HepG2 (cell line): Measurements from ENCODE around the gene WLS. TPM values are rescaled to one million over a fixed set of nuclear protein-coding genes. Genes with fewer than 3 reads are reported as not detected.

ENCODE experiments used
- ATAC-seq: fragments of 200-7000 bp; cut with Tn5 transposase; 3 replicates; pipeline ENCODE4 v1.9.1; 2020; ENCODE audit warnings: mild to moderate bottlenecking, moderate library complexity
- Bru-seq: library from RNA; stranded (reverse); fragments of 400-500 nt; gene quantifications from one replicate; lab custom pipeline; 2021; lab: Mats Ljungman, UMichigan
- BruChase-seq, 2 experiments: library from RNA; stranded (reverse); fragments of 400-500 nt; gene quantifications; one replicate each; lab custom pipeline; 2021; lab: Mats Ljungman, UMichigan
- BruUV-seq: library from RNA; stranded (reverse); fragments of 400-500 nt; replicated peaks from 2 replicates; lab custom pipeline; 2021; lab: Mats Ljungman, UMichigan
- CTCF ChIA-PET: fragments of 300-600 bp; formaldehyde crosslinking; extraction: SDS; loops from one replicate; lab custom pipeline; 2021; ENCODE audit warnings: low total read pairs, inconsistent platforms, low intra/inter-chr PET ratio; lab: Yijun Ruan, JAX
- POLR2A ChIA-PET: fragments of 350-600 bp; sonication (Branson Sonifier 250); formaldehyde crosslinking; loops from one replicate; lab custom pipeline; 2020; ENCODE audit warnings: antibody characterized with exemption, inconsistent platforms; lab: Yijun Ruan, JAX
- DNase-seq: peaks from one replicate; pipeline ENCODE4 v3.0.0-alpha.2; 2015; ENCODE audit warnings: low spot score
- FAIRE-seq: peaks from 3 replicates; lab custom pipeline; 2011; peaks lifted over from hg19 to GRCh38; lab: Jason Lieb, UNC
- H2AFZ ChIP-seq: one replicate; pipeline ENCODE4 v1.6.1; 2011; ENCODE audit warnings: low read length, inconsistent platforms
- H3K27ac ChIP-seq: fragments of 300-600 bp; 3 replicates; pipeline ENCODE4 v1.8.0; 2011; ENCODE audit warnings: mixed run types, mild to moderate bottlenecking, mixed read lengths, low read length, inconsistent platforms; ENCODE audit not compliant: insufficient read depth; ENCODE audit errors: extremely low read length
- H3K27me3 ChIP-seq, 2 experiments: fragments of 200-600 bp in 1 of 2; 2 replicates in 1 of 2; 3 replicates in 1 of 2; pipeline versions ENCODE4 v1.6.0 to v1.8.0; 2011; ENCODE audit warnings: low read length in 2 of 2, mild to moderate bottlenecking in 2 of 2, moderate library complexity in 2 of 2, inconsistent platforms in 1 of 2; ENCODE audit not compliant: insufficient read depth in 2 of 2, control insufficient read depth in 1 of 2
- H3K36me3 ChIP-seq, 2 experiments: fragments of 200-600 bp in 1 of 2; replicated peaks in 1 of 2; 2 replicates in 1 of 2; 3 replicates in 1 of 2; pipeline versions ENCODE4 v1.5.1 to v1.8.0; 2011; ENCODE audit warnings: low read length in 2 of 2, inconsistent platforms in 1 of 2; ENCODE audit not compliant: insufficient read depth in 2 of 2, control insufficient read depth in 1 of 2
- H3K4me1 ChIP-seq: 2 replicates; pipeline ENCODE4 v1.5.1; 2012; ENCODE audit warnings: low read length, inconsistent platforms; ENCODE audit not compliant: insufficient read depth
- H3K4me2 ChIP-seq: 2 replicates; pipeline ENCODE4 v1.6.0; 2011; ENCODE audit warnings: low read depth, low read length, inconsistent platforms
- H3K4me3 ChIP-seq, 3 experiments: fragments of 200-600 bp in 1 of 3; sonication (generic), shearing (Covaris generic) in 1 of 3; replicated peaks in 1 of 3; 2 replicates each; pipeline ENCODE4 v1.5.1; 2011 to 2016; ENCODE audit warnings: low read length in 3 of 3, inconsistent platforms in 2 of 3, low read depth in 2 of 3, mild to moderate bottlenecking in 2 of 3, control low read depth in 1 of 3, mixed read lengths in 1 of 3; ENCODE audit not compliant: insufficient read depth in 1 of 3
- H3K79me2 ChIP-seq: one replicate; pipeline ENCODE4 v1.6.1; 2011; ENCODE audit warnings: low read length, inconsistent platforms; ENCODE audit not compliant: insufficient read depth
- H3K9ac ChIP-seq: 2 replicates; pipeline ENCODE4 v1.6.0; 2011; ENCODE audit warnings: mild to moderate bottlenecking, low read depth, low read length, inconsistent platforms; ENCODE audit not compliant: insufficient read depth
- H3K9me3 ChIP-seq: 2 replicates; pipeline ENCODE4 v1.5.1; 2012; ENCODE audit warnings: mild to moderate bottlenecking, low read length
- H4K20me1 ChIP-seq: 2 replicates; pipeline ENCODE4 v1.6.0; 2011; ENCODE audit warnings: inconsistent platforms, mild to moderate bottlenecking, low read length, moderate library complexity; ENCODE audit not compliant: insufficient read depth
- BATF2 ChIP-seq: sonication (generic); formaldehyde crosslinking; IDR thresholded peaks from 2 replicates; pipeline ENCODE4 v1.8.0; 2022; ENCODE audit warnings: mild to moderate bottlenecking, missing genetic modification reagents, moderate library complexity
- NR2F2 ChIP-seq: IDR thresholded peaks from 2 replicates; pipeline ENCODE4 v1.6.1; 2012; ENCODE audit warnings: low read depth, inconsistent platforms, borderline replicate concordance
- ZNF142 ChIP-seq: sonication (generic); formaldehyde crosslinking; IDR thresholded peaks from 2 replicates; pipeline ENCODE4 v1.4.0; 2020; ENCODE audit warnings: missing genetic modification reagents
- ZNF503 ChIP-seq: sonication (generic); formaldehyde crosslinking; IDR thresholded peaks from 2 replicates; pipeline ENCODE4 v1.4.0; 2020; ENCODE audit warnings: missing genetic modification reagents
- WGBS: methylation state at CpG from one replicate; pipeline ENCODE4 v1.1.6; 2017; ENCODE audit warnings: low lambda C conversion rate; 5-methylcytosine and 5-hydroxymethylcytosine counted together
- in situ Hi-C: cut with HindIII; loops from 2 replicates; pipeline ENCODE4 v1.10.0; 2017; ENCODE audit warnings: low pct_unique_long_range_greater_than_20kb; ENCODE audit not compliant: extremely low pct_ligation_motif_present
- intact Hi-C: fragments of 100-400 bp; cut with micrococcal nuclease; formaldehyde crosslinking; loops from one replicate; pipeline ENCODE4 v1.10.0; 2022; ENCODE audit not compliant: unreplicated experiment
- long read RNA-seq, 2 experiments: library from RNA in 1 of 2; library from polyadenylated mRNA in 1 of 2; stranded (forward) in 1 of 2; unstranded in 1 of 2; transcript quantifications; one replicate each; pipeline ENCODE4 v2.0.0, GENCODE V29; 2019 to 2022
- polyA minus RNA-seq, 3 experiments: library from RNA; depleted of rRNA, polyadenylated mRNA; stranded (reverse); fragments of >200 nt; gene quantifications; 2 replicates each; pipeline ENCODE4 v1.2.3, GENCODE V29; 2011; ENCODE audit warnings: low replicate concordance in 1 of 3
- polyA plus RNA-seq, 8 experiments: library from polyadenylated mRNA; depleted of rRNA in 3 of 8; stranded (reverse) in 7 of 8; unstranded in 1 of 8; fragments of >200 nt; fragmentation: Illumina TruSeq in 4 of 8; extraction: Trizol in 4 of 8; gene quantifications; 2 replicates each; pipeline versions ENCODE4 v1.2.1 to v1.2.3, GENCODE V29; 2011 to 2016; ENCODE audit warnings: low read depth in 4 of 8, missing spikeins in 1 of 8, mixed read lengths in 1 of 8; ENCODE audit not compliant: insufficient read depth in 1 of 8
- total RNA-seq, 5 experiments: library from RNA; depleted of rRNA; stranded (reverse); fragments of >200 nt; fragmentation: Illumina TruSeq; extraction: Trizol; gene quantifications; 2 replicates each; pipeline ENCODE4 v1.2.3, GENCODE V29; 2016; ENCODE audit warnings: low read depth in 1 of 5
- TF ChIP-seq, protein P1 (sequence below): sonication (generic); formaldehyde crosslinking; IDR thresholded peaks from 2 replicates; pipeline ENCODE4 v1.4.0; 2020; ENCODE audit warnings: missing genetic modification reagents

Gene WLS
- not detected in 2 replicates for total RNA-seq (2016; rRNA removed; fragmentation: Illumina TruSeq; extraction: Trizol)
- not detected in 2 replicates for total RNA-seq (2016; cell fraction: cytosol; rRNA removed; fragmentation: Illumina TruSeq; extraction: Trizol; ENCODE audit: low read depth)
- not detected in 2 replicates for total RNA-seq (2016; cell fraction: insoluble cytoplasmic fraction; rRNA removed; fragmentation: Illumina TruSeq; extraction: Trizol)
- not detected in 2 replicates for total RNA-seq (2016; cell fraction: membrane; rRNA removed; fragmentation: Illumina TruSeq; extraction: Trizol)
- total RNA-seq (2016; cell fraction: nucleus; rRNA removed; fragmentation: Illumina TruSeq; extraction: Trizol): not detected in 2 replicates
- 0.20 TPM in 1 of 2 replicates, not detected in the other for polyA plus RNA-seq (2011; rRNA removed)
- polyA plus RNA-seq (2011; cell fraction: cytosol; rRNA removed): 0.08 TPM in 1 of 2 replicates, not detected in the other
- polyA plus RNA-seq (2011; cell fraction: nucleus; rRNA removed): not detected in 2 replicates
- 0.05 TPM in 1 of 2 replicates, not detected in the other for polyA plus RNA-seq (2012)
- polyA plus RNA-seq (2016; cell fraction: cytosol; fragmentation: Illumina TruSeq; extraction: Trizol; ENCODE audit: low read depth): not detected in 2 replicates
- polyA plus RNA-seq (2016; cell fraction: insoluble cytoplasmic fraction; fragmentation: Illumina TruSeq; extraction: Trizol; ENCODE audit: low read depth): not detected in 2 replicates
- polyA plus RNA-seq (2016; cell fraction: membrane; fragmentation: Illumina TruSeq; extraction: Trizol; ENCODE audit: low read depth): not detected in 2 replicates
- not detected in 2 replicates for polyA plus RNA-seq (2016; cell fraction: nucleus; fragmentation: Illumina TruSeq; extraction: Trizol; ENCODE audit: insufficient read depth, low read depth)
- 99.6 TPM in 1 of 2 replicates, not detected in the other for polyA minus RNA-seq (2011; rRNA and poly(A)+ RNA removed; ENCODE audit: low replicate concordance)
- polyA minus RNA-seq (2011; cell fraction: cytosol; rRNA and poly(A)+ RNA removed): 0.88 and 0.99 TPM in 2 replicates
- 0.77 TPM in 1 of 2 replicates, not detected in the other for polyA minus RNA-seq (2011; cell fraction: nucleus; rRNA and poly(A)+ RNA removed)
- Bru-seq, nascent RNA: percentile 6 among the genes with signal in this experiment
- percentile 1 among the genes with signal in this experiment for BruChase-seq, experiment 1, labeled RNA remaining after a 6-hour chase
- BruChase-seq, experiment 2, labeled RNA remaining after a 2-hour chase: percentile 3 among the genes with signal in this experiment
- long read RNA-seq, experiment 1: 0 reads
- long read RNA-seq, experiment 2: 0 reads

GRCh38 chr1:68232289-68233148 is at the start of gene WLS:
TSS of gene WLS (minus strand) at chr1:68232523. CDS start at chr1:68232299, 224 bp downstream.
- no TSS peak for BruUV-seq
- H3K27ac ChIP-seq: no peak within 1 kb of the TSS
- DNase-seq (no peak), ATAC-seq (no peak; the same call in 1 of the 3 replicates), FAIRE-seq (no peak)
- in situ Hi-C loops: no loop called here
- peaks cover 1 to 30% of the 10 kb centered on the region in 2 experiments; a peak in 3 of 5 replicates for H3K27me3 ChIP-seq
- WGBS: 12% methylated on average over 42 of the region's 42 CpGs
- H3K4me2 ChIP-seq: no peak within 1 kb of the TSS
- no peaks in the 10 kb centered on the region for H4K20me1 ChIP-seq
- intact Hi-C loops: no loop called here
- H3K9me3 ChIP-seq: no peaks in the 10 kb centered on the region
- no peak within 1 kb of the TSS for H3K4me3 ChIP-seq
- no peak within 1 kb of the TSS for H2AFZ ChIP-seq
- no peaks in the 10 kb centered on the region for H3K79me2 ChIP-seq
- CTCF ChIA-PET: no interaction called here
- no peaks in the 10 kb centered on the region for H3K36me3 ChIP-seq
- H3K4me1 ChIP-seq: no peaks in the 10 kb centered on the region
- no peak within 1 kb of the TSS for H3K9ac ChIP-seq
- POLR2A ChIA-PET: no interaction called here
- TF ChIP-seq ZNF503 (CRISPR knock-in tag) (no peak), BATF2 (CRISPR knock-in tag) (no peak), NR2F2 (no peak), ZNF142 (CRISPR knock-in tag) (no peak)
- TF ChIP-seq, protein P1, sequence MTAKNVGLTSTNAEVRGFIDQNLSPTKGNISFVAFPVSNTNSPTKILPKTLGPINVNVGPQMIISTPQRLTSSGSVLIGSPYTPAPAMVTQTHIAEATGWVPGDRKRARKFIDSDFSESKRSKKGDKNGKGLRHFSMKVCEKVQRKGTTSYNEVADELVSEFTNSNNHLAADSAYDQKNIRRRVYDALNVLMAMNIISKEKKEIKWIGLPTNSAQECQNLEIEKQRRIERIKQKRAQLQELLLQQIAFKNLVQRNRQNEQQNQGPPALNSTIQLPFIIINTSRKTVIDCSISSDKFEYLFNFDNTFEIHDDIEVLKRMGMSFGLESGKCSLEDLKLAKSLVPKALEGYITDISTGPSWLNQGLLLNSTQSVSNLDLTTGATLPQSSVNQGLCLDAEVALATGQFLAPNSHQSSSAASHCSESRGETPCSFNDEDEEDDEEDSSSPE (CRISPR knock-in tag): no peak
